Activated CD8-positive, alpha-beta memory T cell treated with anti-CD3 and anti-CD28 coated beads, Interleukin-2, amount 50 U/mL, for 4 hours (primary cell): ENCODE results near the gene GRB7.
"Not testable (repeated sequence)": the region's sequence is repeated elsewhere in the genome, so short reads cannot be mapped to it uniquely, and the experiment has no call there.

ENCODE experiments used
- DNase-seq: peaks from one replicate; pipeline ENCODE4 v3.0.0-alpha.2; 2020

Gene GRB7

GRCh38 chr17:39753514-39754160, 15.9 kb downstream of the GRB7 start:
- peak; percentile 79 for DNase-seq

DNA sequence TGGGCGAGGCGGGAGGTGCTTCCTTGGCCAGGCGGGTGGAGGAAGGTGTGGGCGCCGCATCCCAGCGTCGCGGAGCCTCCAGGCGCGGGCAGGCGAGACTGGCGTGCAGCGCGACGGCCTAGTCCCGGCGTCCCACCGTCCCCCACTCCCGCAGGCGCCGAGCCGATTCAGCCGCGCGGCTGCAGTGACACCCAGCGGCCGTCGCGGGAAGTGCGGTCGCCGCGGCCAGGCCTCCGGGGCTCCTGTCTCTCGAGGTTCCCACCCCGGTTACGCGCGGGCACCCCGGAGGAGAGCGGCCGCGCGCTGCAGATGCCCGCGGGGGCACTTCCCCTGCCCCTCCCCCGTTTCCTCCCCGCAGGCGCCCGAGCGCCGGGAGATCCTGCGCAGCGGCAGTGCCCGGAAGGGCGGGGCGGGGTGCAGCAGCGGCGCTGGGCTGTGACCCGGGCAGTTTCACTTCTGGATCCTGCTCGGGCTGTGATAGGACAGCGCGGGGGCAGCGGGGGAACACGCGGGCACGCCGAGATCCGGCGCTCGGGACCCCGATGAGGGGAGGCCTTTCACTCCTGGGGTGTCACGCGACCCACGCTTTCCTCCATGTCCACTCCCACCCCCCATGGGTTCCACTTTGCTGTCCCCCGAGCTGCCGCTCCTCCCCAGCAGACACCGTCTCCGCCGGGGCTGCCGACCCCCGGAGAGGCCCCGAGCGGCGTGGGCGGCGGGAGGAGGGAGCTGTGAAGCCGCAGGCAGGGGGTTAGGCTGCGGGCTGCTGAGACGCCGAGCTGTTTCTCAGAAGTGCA, 16.6 kb downstream of the GRB7 start:
- peak; percentile 94 for DNase-seq

DNA sequence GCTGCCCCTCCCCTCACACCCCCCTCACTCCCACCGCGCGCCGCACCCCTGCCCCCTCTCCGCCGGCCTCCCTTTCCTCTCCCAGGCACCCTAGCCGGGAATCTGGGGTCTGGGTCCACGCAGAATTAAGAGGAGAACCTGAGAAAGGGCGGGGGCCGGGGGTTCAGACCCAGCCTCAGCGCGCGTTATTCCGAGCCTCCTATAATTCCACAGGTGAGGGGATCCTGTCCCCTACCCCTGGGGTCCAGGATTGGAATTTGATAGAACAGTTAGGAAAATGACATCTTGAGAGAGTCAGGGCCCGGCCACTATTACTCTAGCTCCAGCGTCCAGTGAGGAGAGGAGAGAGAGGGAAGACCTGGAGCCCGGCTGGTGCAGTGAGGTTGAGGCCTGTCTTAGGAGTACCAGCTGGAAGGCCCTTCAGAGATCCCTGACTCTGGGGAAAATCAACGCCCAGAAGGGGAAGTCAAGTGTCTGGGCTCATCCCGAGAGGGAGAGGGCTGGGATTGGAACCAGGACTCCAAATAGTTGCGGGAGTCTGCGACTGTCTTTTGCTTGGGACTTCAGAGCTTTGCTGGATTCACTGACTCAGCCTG, 17.3 kb downstream of the GRB7 start:
- no peak for DNase-seq

DNA sequence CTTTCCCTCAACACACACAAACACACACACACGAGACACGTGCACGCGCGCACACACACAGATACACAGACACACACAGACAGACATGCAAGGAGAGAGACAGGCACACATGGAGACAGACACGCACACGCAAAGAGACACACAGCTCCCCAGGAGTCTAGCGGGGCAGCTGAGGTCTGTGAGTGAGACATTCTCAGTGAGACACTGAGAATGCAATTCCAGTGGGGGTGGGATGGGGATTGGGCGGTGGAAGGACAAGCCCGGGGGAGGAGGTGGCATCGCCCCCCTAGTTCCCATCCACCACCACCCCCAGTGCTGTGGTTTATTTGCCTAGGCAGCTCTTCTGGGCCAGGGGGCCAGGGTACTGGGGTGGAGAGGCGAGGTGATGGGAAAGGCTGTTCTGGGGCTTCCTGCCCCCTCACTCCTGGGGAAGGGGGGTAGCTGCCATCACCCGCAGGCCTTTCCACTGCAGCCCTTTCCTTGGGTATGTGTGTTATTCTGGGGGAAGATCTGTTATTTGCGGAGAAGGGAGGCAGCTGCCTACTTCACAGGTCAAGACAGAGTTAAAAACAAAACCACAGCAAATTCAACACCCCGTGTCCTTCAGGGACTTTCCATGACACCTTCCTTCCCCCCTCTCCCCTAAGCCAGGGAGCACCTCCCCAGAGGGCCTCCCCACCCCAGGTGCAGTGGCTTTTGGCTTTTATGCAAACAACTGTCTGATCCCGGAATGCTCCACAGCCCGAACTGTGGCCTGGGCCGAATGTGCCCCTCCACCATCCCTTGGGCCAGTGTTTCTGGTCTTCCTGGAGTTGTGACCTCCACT, 18.0 kb downstream of the GRB7 start:
- DNase-seq, result peak; percentile 61

- no peak for DNase-seq
Observed at GRCh38 chr17:39756380-39757079, 18.8 kb downstream of the GRB7 start.

GRCh38 chr17:39757176-39757662, 19.5 kb downstream of the GRB7 start:
- no peak for DNase-seq

DNA sequence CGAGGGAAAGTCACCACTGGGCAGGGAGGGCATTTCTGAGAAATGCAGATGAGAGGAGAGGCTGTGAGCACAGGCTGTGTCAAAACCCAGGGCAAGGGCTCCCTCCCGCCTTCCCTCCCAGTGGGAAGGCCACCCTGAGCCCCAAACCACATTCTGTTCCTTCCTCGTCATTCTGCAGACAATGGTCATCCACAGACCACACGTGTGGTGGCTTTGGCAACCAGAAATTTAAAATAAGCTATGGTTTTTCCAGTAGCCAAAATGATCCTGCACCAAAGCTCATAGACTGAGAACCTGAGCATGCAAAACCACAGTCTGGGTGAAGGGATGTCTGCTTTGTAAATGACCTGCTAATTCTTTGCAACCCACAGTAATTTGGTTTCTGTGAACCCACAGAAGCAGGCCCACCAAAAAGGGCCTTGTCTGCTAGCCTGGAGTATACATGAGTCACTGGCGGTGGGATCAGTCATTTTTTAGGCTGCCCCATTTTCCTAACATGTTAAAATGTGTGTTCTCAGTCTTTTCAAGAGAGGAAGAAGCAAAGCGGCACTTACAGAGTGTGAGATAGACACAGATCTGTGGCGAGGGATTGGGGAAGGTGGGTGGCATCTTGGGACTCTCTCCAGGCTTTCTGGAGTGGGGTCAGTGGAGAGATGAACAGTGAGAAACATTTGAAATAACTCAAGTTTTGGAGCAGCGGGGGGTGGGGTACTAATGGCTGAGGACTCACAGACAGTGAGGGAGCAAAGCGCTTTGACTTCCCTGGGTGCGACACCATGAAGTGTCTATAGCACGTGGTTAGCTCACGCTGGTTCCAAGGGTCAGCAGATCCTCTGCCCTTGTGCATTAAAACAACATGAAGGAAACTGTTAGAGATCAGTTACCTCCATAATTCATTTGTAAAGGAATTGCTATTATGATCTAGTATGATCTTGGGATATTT, 20.5 kb downstream of the GRB7 start:
- peak; percentile 59 for DNase-seq

DNA sequence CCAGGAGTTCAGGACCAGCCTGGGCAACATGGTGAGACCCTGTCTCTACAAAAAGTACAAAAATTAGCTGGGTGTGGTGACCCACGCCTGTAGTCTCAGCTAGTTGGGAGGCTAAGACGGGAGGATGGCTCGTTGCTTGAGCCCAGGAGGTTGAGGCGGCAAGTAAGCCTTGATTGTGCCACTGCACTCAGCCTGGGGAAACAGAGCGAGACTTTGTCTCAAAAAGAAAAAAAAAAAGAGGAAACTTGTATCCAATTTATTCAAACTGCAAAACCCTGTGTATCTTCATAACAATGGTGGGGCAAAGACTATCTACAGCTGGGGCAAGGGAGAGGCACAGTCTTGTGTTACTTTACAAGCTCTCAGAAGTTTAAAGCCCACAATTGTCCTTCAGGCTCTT, 21.5 kb downstream of the GRB7 start:
- no peak for DNase-seq

DNA sequence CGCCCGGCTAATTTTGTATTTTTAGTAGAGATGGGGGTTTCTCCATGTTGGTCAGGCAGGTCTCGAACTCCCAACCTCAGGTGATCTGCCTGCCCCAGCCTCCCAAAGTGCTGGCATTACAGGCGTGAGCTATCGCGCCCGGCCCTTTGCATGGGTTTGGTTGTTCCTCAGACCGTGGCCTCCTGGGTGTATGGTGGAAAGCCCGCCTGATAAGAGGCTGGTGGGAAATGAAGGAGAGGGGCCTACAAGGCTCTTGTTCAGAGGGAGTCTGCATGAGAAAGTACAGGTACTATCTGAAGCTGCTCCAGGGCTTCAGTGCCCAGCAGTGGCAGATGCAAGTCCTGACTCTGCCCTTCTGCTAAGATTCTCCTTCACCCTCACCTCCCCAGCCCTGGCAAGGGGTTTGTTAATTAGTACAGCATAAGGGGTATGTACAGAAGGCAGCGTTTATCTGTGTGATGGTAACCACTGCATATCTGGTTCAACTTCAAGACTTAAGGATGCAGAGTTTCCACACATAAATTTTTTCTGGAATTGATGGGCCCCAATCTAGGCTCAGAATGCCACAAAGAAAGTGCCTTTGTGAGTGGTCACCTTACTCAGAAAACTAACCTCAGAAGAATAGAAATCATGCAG, 24.2 kb downstream of the GRB7 start:
- no peak for DNase-seq

GRCh38 chr17:39763051-39763820, 25.5 kb downstream of the GRB7 start:
- DNase-seq, result no peak

- DNase-seq, result not testable (repeated sequence)
Observed at GRCh38 chr17:39764171-39764570, 26.4 kb downstream of the GRB7 start.

DNA sequence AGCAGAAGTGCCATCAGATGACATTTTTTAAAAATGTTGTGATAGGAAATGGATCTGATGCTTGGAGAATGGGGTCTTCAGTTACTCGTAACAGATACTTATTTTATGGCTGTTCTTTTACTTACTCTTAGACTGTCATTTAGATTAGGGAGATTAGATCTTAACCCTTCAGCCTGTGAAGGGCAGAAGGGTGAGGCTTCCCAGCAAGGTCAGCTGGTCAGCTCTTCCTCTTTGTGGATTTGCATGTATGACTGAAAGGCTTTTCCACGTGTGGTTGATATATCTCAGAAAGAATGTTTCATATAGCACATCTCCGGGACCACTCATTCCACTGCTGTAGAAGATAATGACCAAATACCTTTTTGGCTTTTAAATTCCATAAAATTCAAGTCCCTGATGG, 27.4 kb downstream of the GRB7 start:
- DNase-seq, result no peak

DNA sequence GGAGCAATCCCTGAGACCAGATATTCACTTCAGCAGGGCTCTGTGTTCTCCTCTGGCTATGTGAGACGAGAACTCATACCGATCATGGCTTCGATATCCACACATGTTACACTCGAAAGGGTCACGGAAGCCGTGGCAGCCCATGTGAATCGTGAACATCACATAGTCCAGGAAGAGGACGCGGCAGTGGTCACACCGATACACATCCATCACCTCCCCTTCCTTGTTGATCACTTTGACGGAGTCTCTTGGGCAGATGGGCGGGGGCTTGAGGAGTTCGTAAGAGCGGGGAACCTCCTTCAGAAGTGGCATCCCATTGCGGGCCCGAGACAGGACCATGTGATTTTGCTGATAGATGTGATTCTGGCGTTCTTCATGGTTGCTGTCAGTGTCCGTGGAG, 28.0 kb downstream of the GRB7 start:
- no peak for DNase-seq

- DNase-seq, result no peak
Observed at GRCh38 chr17:39767147-39767546, 29.4 kb downstream of the GRB7 start.

GRCh38 chr17:39769974-39770587, 32.3 kb downstream of the GRB7 start:
- peak; percentile 51 for DNase-seq

DNA sequence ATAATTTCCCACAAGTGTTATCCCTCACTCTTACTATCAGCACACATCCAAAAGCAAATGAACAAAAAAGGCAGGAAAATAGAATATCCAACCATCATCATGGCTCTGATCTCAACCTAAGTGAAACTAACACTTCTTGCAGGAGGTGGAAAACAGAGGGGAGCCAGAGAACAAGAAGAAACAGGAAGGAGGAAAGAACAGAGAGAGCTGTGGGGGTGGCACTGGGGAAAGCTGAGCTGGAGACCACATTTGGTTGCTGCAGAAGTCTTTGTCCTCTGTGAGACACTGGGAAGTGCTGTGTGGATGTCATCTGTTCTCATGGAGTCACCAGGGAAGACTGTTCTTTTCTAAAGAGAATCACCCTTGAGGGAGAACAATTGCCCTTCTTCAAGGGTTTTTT, 34.7 kb downstream of the GRB7 start:
- no peak for DNase-seq

- DNase-seq, result no peak
Observed at GRCh38 chr17:39772987-39773934, 35.5 kb downstream of the GRB7 start.

DNA sequence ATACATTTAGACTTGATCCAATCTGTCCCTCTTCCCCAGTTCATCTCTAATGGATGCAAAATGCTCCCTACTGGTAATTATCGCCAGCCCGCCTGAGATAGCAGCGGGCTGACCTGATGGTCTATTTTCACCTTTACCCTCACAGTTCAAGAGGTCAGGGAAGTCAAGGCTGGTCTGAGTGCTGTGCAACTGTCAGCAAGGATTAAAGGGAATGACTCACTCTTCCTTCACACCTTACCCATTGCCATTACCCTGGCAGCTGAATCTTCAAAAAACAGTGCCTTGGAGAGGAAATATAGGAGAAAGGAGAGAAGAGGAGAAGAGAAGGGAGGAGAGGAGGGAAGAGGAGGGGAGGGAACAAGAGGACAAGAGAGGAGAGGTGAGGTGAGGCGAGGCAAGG, 36.3 kb downstream of the GRB7 start:
- DNase-seq, result no peak
